Mesothelial cell of epicardium (in vitro differentiated cells): Measurements from ENCODE around the gene NUPR2. TPM values are rescaled to one million over a fixed set of nuclear protein-coding genes. Genes with fewer than 3 reads are reported as not detected.
"Not testable (repeated sequence)": the region's sequence is repeated elsewhere in the genome, so short reads cannot be mapped to it uniquely, and the experiment has no call there.

Source experiments
- DNase-seq, 2 experiments: peaks; one replicate each; pipeline ENCODE4 v3.0.0; 2021; ENCODE audit warnings: low spot score in 2 of 2; ENCODE audit not compliant: unreplicated experiment in 2 of 2
- H3K27ac Mint-ChIP-seq: 2 replicates; pipeline ENCODE4 v1.8.0; 2021; ENCODE audit warnings: mixed read lengths
- H3K27me3 Mint-ChIP-seq: 2 replicates; pipeline ENCODE4 v1.8.0; 2021; ENCODE audit warnings: low read depth, mixed read lengths
- H3K36me3 Mint-ChIP-seq: 2 replicates; pipeline ENCODE4 v1.8.0; 2021; ENCODE audit warnings: mixed read lengths
- H3K4me1 Mint-ChIP-seq: 2 replicates; pipeline ENCODE4 v1.8.0; 2021; ENCODE audit warnings: mixed read lengths
- H3K4me3 Mint-ChIP-seq: 2 replicates; pipeline ENCODE4 v1.8.0; 2021; ENCODE audit warnings: mild to moderate bottlenecking, moderate library complexity, mixed read lengths
- H3K9me3 Mint-ChIP-seq: 2 replicates; pipeline ENCODE4 v1.8.0; 2021; ENCODE audit warnings: mixed read lengths
- CTCF ChIP-seq: fragments of 200-600 bp; sonication (generic); IDR thresholded peaks from one replicate; pipeline ENCODE4 v1.5.0; 2021; ENCODE audit warnings: antibody characterized with exemption; ENCODE audit not compliant: unreplicated experiment
- total RNA-seq: library from RNA; stranded (reverse); gene quantifications from 3 replicates; pipeline ENCODE4 v1.2.1, GENCODE V29; 2021

NUPR2 gene, protein sequence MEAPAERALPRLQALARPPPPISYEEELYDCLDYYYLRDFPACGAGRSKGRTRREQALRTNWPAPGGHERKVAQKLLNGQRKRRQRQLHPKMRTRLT
- total RNA-seq = not detected in 3 replicates

DNA sequence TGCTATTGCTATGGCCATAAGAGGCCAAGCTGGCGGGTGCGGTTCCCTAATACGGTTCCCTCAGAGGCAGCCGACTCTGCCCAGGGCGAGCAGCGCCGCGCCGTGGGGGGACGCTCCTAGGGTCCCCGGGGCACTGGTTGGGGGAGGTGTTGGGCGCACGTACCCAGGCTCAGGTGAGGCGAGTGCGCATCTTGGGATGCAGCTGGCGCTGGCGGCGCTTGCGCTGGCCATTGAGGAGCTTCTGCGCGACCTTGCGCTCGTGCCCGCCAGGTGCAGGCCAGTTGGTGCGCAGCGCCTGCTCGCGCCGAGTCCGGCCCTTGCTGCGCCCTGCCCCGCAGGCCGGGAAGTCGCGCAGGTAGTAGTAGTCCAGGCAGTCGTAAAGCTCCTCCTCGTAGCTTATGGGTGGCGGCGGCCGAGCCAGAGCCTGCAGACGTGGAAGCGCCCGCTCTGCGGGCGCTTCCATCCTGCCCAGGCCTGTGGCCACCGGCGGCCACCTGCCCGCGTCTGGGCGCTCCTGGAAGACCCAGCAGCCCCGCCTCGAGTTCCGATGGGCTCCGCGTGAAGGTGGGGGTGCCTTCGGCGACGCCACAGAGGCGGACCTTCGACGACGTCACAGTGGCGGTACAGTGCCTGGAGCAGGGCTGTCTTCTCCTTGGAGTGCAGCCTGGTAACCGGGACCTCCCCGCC lies at the start of gene NUPR2:
NUPR2 (minus strand) TSS at position 566 of the 687 bp plus-strand sequence; CDS start at position 463, 103 bp downstream.
- H3K27ac Mint-ChIP-seq = no peak within 1 kb of the TSS
- H3K9me3 Mint-ChIP-seq = peaks cover 31% of the 10 kb centered on the region
- H3K27me3 Mint-ChIP-seq = no peaks in the 10 kb centered on the region
- no peaks in the 10 kb centered on the region for H3K4me1 Mint-ChIP-seq
- TF ChIP-seq CTCF = no peak
- H3K4me3 Mint-ChIP-seq = no peak within 1 kb of the TSS
- no peaks in the 10 kb centered on the region for H3K36me3 Mint-ChIP-seq
- no peak for DNase-seq

DNA sequence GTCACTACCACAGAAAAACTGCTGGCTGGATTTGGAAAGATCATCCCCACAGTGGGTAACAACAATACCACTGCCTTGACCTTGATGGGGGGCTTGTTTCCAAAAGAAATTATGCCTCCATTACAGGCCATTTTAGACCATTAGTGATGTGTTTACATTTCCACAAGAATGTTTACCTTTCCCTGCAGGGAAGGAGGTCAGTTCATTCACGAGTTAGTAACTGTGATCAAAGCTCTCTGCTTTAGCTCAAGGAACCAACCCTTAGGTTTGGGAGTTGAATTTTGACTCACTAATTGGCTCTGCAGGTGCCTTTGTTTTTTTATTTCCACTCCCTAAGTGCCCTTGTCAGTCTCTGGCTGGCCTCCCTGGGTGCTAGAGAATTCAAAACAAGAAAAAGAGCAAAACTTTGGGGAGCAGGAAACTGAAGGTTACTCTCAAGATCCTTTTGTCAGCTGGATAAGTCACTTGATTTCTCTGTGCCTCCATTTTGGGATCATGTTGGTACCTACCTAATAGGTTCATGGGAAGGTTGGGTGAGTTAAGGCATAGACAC lies 41.1 kb upstream of the NUPR2 start:
- no peaks in the 10 kb centered on the region for H3K4me1 Mint-ChIP-seq
- H3K36me3 Mint-ChIP-seq = peaks cover 7% of the 10 kb centered on the region
- peaks cover 57% of the 10 kb centered on the region for H3K9me3 Mint-ChIP-seq
- DNase-seq = no peak
- H3K4me3 Mint-ChIP-seq = no peak overlapping the region
- no peak for TF ChIP-seq CTCF
- H3K27me3 Mint-ChIP-seq = no peaks in the 10 kb centered on the region
- H3K27ac Mint-ChIP-seq = no peak overlapping the region

- not testable (repeated sequence) for H3K4me1 Mint-ChIP-seq, H3K27ac Mint-ChIP-seq, H3K27me3 Mint-ChIP-seq, H3K36me3 Mint-ChIP-seq, H3K4me3 Mint-ChIP-seq, DNase-seq
- H3K9me3 Mint-ChIP-seq = peaks cover 31% of the 10 kb centered on the region
These were observed 14.8 kb upstream of the NUPR2 start for GRCh38 chr7:56131062-56131461.

GRCh38 chr7:56127241-56127975 lies 11.2 kb upstream of the NUPR2 start:
- Mint-ChIP-seq H3K27ac (no peak overlapping the region), H3K4me1 (no peaks in the 10 kb centered on the region), H3K36me3 (no peaks in the 10 kb centered on the region), H3K4me3 (no peak overlapping the region), H3K9me3 (peaks cover 36% of the 10 kb centered on the region), H3K27me3 (no peaks in the 10 kb centered on the region)
- DNase-seq = no peak
- TF ChIP-seq CTCF = no peak

DNA sequence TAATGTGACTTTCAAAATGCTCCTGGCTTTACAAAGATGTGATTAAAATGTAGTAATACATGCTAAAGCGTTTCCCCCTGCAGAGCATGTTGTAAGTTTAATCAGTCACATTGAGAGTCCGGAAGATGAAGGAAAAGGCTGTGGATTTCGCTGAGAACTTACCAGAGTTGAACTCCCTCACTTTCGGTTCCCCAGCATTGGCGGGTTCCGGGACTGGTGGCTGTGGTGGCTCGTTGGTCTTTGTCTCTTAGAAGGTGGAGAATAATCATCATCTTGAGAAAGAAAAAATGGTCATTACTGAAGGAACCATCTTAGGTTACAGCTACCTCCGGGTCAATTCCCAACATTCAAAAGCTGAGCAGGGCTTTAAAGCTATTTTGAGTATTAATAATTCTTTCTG lies 9.6 kb upstream of the NUPR2 start:
- Mint-ChIP-seq H3K9me3 (peaks cover 35% of the 10 kb centered on the region), H3K4me1 (no peaks in the 10 kb centered on the region), H3K27me3 (no peaks in the 10 kb centered on the region), H3K4me3 (no peak overlapping the region), H3K36me3 (no peaks in the 10 kb centered on the region), H3K27ac (no peak overlapping the region)
- no peak for DNase-seq
- TF ChIP-seq CTCF = no peak

DNA sequence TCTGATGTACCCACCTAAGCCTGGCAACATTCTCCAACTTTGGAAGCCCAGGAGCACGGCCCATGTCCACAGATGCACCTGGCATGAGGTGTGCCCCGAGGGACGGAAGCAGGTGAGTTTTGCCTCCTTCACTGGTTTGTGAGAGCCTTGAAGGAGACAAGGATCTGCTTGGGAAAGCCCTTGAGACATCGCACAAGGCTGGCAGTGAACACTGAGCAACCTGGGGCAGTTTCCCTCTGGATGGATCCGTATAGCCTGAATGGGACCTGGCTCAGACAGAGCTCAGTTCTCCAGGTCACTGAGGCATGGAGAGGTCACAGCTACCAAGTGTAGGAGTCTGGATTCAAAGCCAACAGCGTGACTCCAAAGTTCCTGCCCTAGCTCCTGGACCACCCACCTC lies 8.8 kb upstream of the NUPR2 start:
- Mint-ChIP-seq H3K9me3 (peaks cover 36% of the 10 kb centered on the region), H3K36me3 (no peaks in the 10 kb centered on the region), H3K27me3 (no peaks in the 10 kb centered on the region), H3K4me3 (no peak overlapping the region), H3K27ac (no peak overlapping the region), H3K4me1 (no peaks in the 10 kb centered on the region)
- DNase-seq = no peak
- TF ChIP-seq CTCF = no peak
